Jurkat, Clone E6-1 (cell line): Measurements from ENCODE around the gene USP34.
"Not testable (repeated sequence)": the region's sequence is repeated elsewhere in the genome, so short reads cannot be mapped to it uniquely, and the experiment has no call there.

ENCODE experiments used
- DNase-seq: peaks from one replicate; pipeline ENCODE4 v3.0.0-alpha.2; 2011; ENCODE audit warnings: low read depth, low spot score
- H3K4me3 ChIP-seq: 2 replicates; pipeline ENCODE4 v1.5.1; 2011; ENCODE audit warnings: mild to moderate bottlenecking, low read length, control low read depth, moderate library complexity

The USP34 gene

DNA sequence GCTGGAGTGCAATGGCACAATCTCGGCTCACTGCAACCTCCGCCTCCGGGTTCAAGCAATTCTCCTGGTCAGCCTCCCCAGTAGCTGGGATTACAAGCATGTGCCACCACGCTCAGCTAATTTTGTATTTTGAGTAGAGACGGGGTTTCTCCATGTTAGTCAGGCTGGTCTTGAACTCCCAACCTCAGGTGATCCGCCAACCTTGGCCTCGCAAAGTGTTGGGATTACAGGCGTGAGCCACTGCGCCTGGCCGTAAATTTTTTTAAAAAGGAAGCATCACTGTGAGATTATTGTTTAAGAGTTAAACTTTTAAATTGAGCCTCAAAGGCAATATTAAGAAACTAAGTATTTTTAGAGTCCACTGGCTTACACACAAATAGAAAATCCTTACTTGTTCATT is 2.7 kb downstream of the USP34 start:
- not testable (repeated sequence) for H3K4me3 ChIP-seq, DNase-seq

DNA sequence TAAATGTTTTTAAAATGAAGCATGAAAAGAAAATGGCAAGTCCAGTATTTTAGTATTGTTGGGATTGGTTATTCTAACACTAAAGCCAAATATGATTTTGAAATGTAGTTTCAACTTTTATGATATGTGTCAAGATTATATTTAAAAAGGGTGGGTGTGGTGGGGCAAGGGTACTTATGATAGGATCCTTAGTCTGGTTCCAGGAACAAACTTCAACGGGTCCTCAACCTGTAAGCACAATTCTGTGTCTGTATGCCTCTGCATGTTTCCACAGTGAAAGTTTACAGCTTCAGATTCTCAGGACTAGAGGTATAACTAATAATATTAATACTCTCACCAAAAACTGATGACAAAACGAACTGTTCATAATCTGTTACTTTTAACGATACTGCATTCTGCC is 5.8 kb downstream of the USP34 start:
- no peak for DNase-seq
- H3K4me3 ChIP-seq, result no peak overlapping the region

DNA sequence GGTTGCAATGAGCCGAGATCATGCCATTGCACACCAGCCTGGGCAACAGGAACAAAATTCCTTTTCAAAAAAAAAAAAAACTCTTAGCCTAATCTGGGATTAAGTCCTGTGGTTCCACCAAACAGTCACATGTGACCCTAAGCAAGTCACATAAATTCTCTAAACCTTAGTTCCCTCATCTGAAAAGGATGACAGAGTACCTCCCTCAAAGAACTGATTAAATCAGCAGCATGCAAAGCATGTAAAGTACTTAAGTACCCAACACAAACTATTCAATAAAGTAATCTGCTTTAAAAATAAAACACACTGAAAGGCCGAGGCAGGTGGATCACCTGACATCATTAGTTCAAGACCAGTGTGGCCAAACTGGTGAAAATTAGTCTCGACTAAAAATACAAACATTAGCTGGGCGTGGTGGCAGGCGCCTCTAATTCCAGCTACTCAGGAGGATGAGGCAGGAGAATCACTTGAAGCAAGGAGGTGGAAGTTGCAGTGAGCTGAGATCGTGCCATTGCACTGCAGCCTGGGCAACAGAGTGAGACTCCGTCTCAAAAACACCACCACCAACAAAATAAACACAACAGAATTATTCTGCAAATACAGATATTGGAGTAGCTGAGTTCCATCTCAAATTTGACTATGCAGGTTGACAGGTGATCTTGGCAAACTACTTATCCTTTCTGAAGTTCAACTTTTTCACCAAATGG is 7.0 kb downstream of the USP34 start:
- H3K4me3 ChIP-seq, result no peak overlapping the region
- no peak for DNase-seq

GRCh38 chr2:61461404-61461803 is 9.5 kb downstream of the USP34 start:
- no peak for DNase-seq
- no peak overlapping the region for H3K4me3 ChIP-seq

GRCh38 chr2:61460163-61460562 is 10.7 kb downstream of the USP34 start:
- no peak overlapping the region for H3K4me3 ChIP-seq
- DNase-seq, result no peak

DNA sequence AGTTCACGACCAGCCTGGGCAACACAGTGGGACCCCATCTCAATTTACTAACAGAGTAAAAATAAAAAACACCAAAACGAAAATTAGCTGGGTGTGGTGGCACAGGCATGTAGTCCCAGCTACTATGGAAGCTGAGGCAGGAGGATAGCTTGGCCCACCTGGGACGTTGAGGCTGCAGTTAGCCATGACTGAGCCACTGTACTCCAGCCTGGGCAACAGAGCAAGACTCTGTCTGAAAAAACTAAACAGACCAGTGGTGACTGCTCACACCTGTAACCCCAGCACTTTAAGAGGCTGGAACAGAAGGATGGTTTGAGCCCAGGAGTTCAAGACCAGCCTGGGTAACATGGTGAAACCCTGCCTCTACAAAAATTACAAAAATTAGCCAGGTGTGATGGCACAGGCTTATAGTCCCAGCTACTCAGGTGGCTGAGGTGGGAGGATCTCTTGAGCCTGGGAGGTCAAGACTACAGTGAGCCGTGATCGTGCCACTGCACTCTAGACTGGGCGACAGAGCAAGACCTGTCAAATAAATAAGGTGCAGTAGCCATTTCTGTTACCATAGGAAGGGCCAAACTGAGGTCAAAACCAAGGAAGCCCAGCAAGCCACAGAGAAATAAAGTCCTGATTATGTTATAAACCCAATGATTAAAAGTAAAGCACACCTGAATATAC is 14.0 kb downstream of the USP34 start:
- DNase-seq, result no peak
- H3K4me3 ChIP-seq, result no peak overlapping the region

- H3K4me3 ChIP-seq, result no peak overlapping the region
- no peak for DNase-seq
Measured at GRCh38 chr2:61456070-61456745, 14.7 kb downstream of the USP34 start.

GRCh38 chr2:61454972-61455371 is 15.9 kb downstream of the USP34 start:
- not testable (repeated sequence) for DNase-seq, H3K4me3 ChIP-seq

GRCh38 chr2:61454383-61454782 is 16.5 kb downstream of the USP34 start:
- no peak for DNase-seq

GRCh38 chr2:61452392-61452791 is 18.5 kb downstream of the USP34 start:
- no peak for DNase-seq

More at GRCh38 chr2:61454383-61454782, 16.5 kb downstream of the USP34 start:
- H3K4me3 ChIP-seq, result no peak overlapping the region

DNA sequence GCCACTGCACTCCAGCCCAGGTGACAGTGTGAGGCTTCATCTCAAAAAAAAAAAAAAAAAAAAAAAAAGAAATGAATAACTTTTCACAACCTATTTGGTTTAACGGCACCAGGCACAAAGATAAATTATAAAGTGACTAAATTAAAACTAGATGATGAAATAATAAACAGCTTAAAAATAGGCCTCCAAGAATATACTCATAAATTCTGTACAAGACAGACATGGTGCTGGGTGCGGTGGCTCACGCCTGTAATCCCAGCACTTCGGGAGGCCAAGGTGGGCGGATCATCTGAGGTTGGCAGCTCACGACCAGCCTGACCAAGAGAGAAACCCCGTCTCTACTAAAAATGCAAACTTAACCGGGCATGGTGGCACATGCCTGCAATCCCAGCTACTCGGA is 19.7 kb downstream of the USP34 start:
- H3K4me3 ChIP-seq, result no peak overlapping the region

More at GRCh38 chr2:61452392-61452791, 18.5 kb downstream of the USP34 start:
- H3K4me3 ChIP-seq, result no peak overlapping the region

DNA sequence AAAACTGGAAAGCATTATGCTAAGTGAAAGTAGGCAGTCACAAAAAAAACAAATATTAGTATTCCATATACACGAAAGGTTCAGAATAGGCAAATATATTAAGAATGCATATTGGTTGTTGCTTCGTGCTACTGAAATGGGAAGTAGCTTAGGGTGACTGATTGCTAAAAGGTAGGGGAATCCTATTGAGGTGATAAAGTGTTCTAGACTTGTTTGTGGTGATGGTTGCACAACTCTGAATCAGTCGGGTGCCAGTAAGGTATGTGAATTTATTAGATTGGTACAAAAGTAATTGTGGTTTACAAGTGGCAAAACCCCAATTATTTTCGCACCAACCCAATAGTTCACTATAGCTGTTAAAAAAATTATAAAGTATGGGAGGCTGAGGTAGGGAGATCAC is 20.7 kb downstream of the USP34 start:
- H3K4me3 ChIP-seq, result no peak overlapping the region
- DNase-seq, result no peak

More for the DNA sequence above, 19.7 kb downstream of the USP34 start:
- DNase-seq, result no peak

GRCh38 chr2:61448229-61448628 is 22.7 kb downstream of the USP34 start:
- DNase-seq, result no peak
- no peak overlapping the region for H3K4me3 ChIP-seq

DNA sequence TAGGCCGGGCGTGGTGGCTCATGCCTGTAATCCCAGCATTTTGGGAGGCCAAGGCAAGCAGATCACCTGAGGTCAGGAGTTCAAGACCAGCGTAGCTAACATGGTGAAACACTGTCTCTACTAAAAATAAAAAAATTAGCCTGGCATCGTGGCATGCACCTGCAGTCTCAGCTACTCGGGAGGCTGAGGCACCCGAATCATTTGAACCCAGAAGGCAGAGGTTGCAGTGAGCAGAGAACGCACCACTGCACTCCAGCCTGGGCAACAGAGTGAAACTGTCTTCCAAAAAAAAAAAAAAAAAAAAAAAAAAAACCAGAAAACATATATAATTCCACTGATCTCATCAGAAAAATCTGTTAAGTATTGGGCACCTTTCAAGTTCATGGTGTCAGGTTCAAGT is 23.9 kb downstream of the USP34 start:
- not testable (repeated sequence) for H3K4me3 ChIP-seq, DNase-seq

GRCh38 chr2:61443342-61444041 is 27.4 kb downstream of the USP34 start:
- DNase-seq, result no peak
- H3K4me3 ChIP-seq, result no peak overlapping the region

- no peak overlapping the region for H3K4me3 ChIP-seq
- no peak for DNase-seq
Measured at GRCh38 chr2:61439241-61440002, 31.5 kb downstream of the USP34 start.

DNA sequence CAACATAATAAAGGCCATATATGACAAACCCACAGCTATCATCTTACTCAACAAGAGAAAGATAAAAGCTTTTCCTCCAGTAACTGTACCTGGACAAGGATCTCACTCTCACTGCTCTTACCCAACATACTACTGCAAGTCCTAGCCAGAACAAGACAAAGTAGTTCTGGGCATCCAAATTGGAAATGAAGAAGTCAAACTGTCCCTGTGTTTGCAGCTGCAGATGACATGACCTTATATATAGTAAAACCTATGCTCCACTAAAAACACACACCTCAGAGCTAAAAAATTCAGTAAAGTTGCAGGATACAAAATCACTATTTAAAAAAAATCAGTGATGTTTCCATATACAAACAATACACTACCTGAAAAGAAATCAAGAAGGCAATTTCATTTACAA is 32.2 kb downstream of the USP34 start:
- no peak overlapping the region for H3K4me3 ChIP-seq
- no peak for DNase-seq

- no peak for DNase-seq
- no peak overlapping the region for H3K4me3 ChIP-seq
Measured at GRCh38 chr2:61437170-61437569, 33.7 kb downstream of the USP34 start.

DNA sequence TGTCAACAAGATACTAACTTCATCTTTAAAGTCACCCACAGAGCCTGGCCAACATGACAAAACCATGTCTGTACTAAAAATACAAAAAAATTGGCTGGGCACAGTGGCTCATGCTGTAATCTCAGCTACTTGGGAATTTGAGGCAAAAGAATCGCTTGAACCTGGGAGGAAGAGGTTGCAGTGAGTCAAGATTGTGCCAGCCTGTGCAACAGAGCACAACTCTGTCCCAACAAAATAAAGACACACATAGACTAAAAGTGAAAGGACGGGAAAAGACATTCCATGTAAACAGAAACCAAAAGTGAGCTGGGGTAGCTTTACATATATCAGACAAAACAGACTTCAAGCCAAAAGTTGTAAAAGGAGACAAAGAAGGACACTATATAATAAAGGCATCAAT is 34.8 kb downstream of the USP34 start:
- H3K4me3 ChIP-seq, result no peak overlapping the region
- DNase-seq, result no peak
